Gastrocnemius medialis (tissue), 4 donors: ENCODE measurements around the gene FAM131C. TPM values are rescaled to one million over a fixed set of nuclear protein-coding genes. Genes with fewer than 3 reads are reported as not detected.
"Not testable (repeated sequence)": the region's sequence is repeated elsewhere in the genome, so short reads cannot be mapped to it uniquely, and the experiment has no call there.

ENCODE experiments used
- ATAC-seq, 2 donors: fragments of 150-250 bp; one replicate each; pipeline ENCODE4 v1.9.1; 2016
- DNase-seq, 2 donors: peaks; one replicate each; pipeline ENCODE4 v3.0.0-alpha.2; 2019
- H3K27ac ChIP-seq, 4 donors: fragments of 200-600 bp; sonication (generic); 1 replicate in 1 of 4; 2 replicates in 3 of 4; pipeline ENCODE4 v1.5.1; 2016 to 2018; ENCODE audit warnings: mild to moderate bottlenecking in 2 of 4, moderate library complexity in 1 of 4
- H3K27me3 ChIP-seq, 3 donors: fragments of 200-600 bp; sonication (generic) in 2 of 3; 1 replicate in 1 of 3; 2 replicates in 2 of 3; pipeline versions ENCODE4 v1.5.1 to v1.6.0; 2016 to 2019; ENCODE audit warnings: mild to moderate bottlenecking in 1 of 3, moderate library complexity in 1 of 3
- H3K36me3 ChIP-seq, 2 donors: fragments of 200-600 bp; sonication (generic) in 1 of 2; one replicate each; pipeline ENCODE4 v1.5.1; 2017 to 2018
- H3K4me1 ChIP-seq, 2 donors: fragments of 200-600 bp; sonication (generic) in 1 of 2; one replicate each; pipeline ENCODE4 v1.5.1; 2016 to 2017; ENCODE audit warnings: mild to moderate bottlenecking in 2 of 2
- H3K4me3 ChIP-seq, 4 donors: fragments of 200-600 bp; sonication (generic) in 3 of 4; 1 replicate in 1 of 4; 2 replicates in 3 of 4; pipeline ENCODE4 v1.5.1; 2016 to 2019; ENCODE audit warnings: mild to moderate bottlenecking in 2 of 4
- H3K9me3 ChIP-seq, 3 donors: fragments of 200-600 bp; sonication (generic) in 2 of 3; 1 replicate in 1 of 3; 2 replicates in 2 of 3; pipeline ENCODE4 v1.5.1; 2016 to 2019
- CTCF ChIP-seq, 5 experiments: fragments of 450-650 bp in 3 of 5; fragments of 200-600 bp in 2 of 5; sonication (generic) in 2 of 5; IDR thresholded peaks in 4 of 5; conservative IDR thresholded peaks in 1 of 5; 1 replicate in 4 of 5; 2 replicates in 1 of 5; pipeline ENCODE4 v1.5.1; 2016 to 2019; ENCODE audit warnings: antibody characterized with exemption in 5 of 5, mild to moderate bottlenecking in 3 of 5, moderate library complexity in 3 of 5
- POLR2A ChIP-seq, 2 donors: fragments of 450-650 bp; IDR thresholded peaks; one replicate each; pipeline ENCODE4 v1.6.1; 2017; ENCODE audit warnings: antibody characterized with exemption in 2 of 2, mild to moderate bottlenecking in 2 of 2, moderate library complexity in 2 of 2
- in situ Hi-C, 4 donors: fragments of 200-750 bp; cut with MboI; loops; one replicate each; pipeline versions ENCODE4 v1.15.0 to v1.8.0; 2017; ENCODE audit warnings: low sequenced_read_pairs in 4 of 4
- intact Hi-C: fragments of 100-400 bp; cut with DNase I; formaldehyde crosslinking; loops from one replicate; pipeline ENCODE4 v1.15.1; 2023; ENCODE audit warnings: low total_unique reads
- total RNA-seq, 4 donors: library from RNA; depleted of rRNA; stranded (reverse); fragments of >200 nt; gene quantifications; one replicate each; pipeline versions ENCODE4 v1.1.0 to v1.2.3, GENCODE V29; 2016

The FAM131C gene
- total RNA-seq, 4 donors from 2014 or later, result not detected

- Histone ChIP-seq H3K4me1 (no peaks in the 10 kb centered on the region), H3K36me3 (no peaks in the 10 kb centered on the region), H3K4me3 (no peak overlapping the region), H3K27ac (no peak overlapping the region), H3K27me3 (no peaks in the 10 kb centered on the region), H3K9me3 (no peaks in the 10 kb centered on the region)
- TF ChIP-seq POLR2A (IDR thresholded peaks at IDR 0.05) (no peak), CTCF (IDR thresholded peaks at IDR 0.05 in 4 of 5, conservative IDR thresholded peaks at IDR 0.05 in 1 of 5) (no peak)
- DNase-seq, result no peak
- in situ Hi-C loops, result loop anchor here in 1 of 4 donors (25.0 kb wide), 1 partner anchor 249 kb away; the partner anchor contains the start of gene UQCRHL
- ATAC-seq, result no peak
- intact Hi-C loops, result no loop called here
Observed at GRCh38 chr1:16061266-16061665, 12.2 kb downstream of the FAM131C start.

- intact Hi-C loops, result loop anchor here (1.0 kb wide), 2 partner anchors 8 to 21 kb away; no protein-coding TSS in a partner anchor
- not testable (repeated sequence) for H3K4me1 ChIP-seq, H3K9me3 ChIP-seq, H3K36me3 ChIP-seq, ATAC-seq, H3K27me3 ChIP-seq, H3K4me3 ChIP-seq, DNase-seq, H3K27ac ChIP-seq
- in situ Hi-C loops, result loop anchor here in 3 of 4 donors (10.0 to 25.0 kb wide), 2 partner anchors 54 to 246 kb away; partner anchors contain the start of genes SRARP (in 2 of the 3) and UQCRHL (in 1 of the 3)
Observed at GRCh38 chr1:16058394-16059120, 14.9 kb downstream of the FAM131C start.

- in situ Hi-C loops, result loop anchor here in 3 of 4 donors (10.0 to 25.0 kb wide), 2 partner anchors 53 to 245 kb away; partner anchors contain the start of genes SRARP (in 2 of the 3) and UQCRHL (in 1 of the 3)
- H3K27ac ChIP-seq, H3K4me3 ChIP-seq, ATAC-seq, DNase-seq, H3K27me3 ChIP-seq, H3K9me3 ChIP-seq, intact Hi-C loops, H3K36me3 ChIP-seq, H3K4me1 ChIP-seq: not testable (repeated sequence)
Observed at GRCh38 chr1:16057314-16057915, 16.0 kb downstream of the FAM131C start.

GRCh38 chr1:16056521-16056912, 16.9 kb downstream of the FAM131C start:
- H3K4me1 ChIP-seq, H3K27me3 ChIP-seq, ATAC-seq, DNase-seq, H3K36me3 ChIP-seq, H3K9me3 ChIP-seq, H3K27ac ChIP-seq, H3K4me3 ChIP-seq: not testable (repeated sequence)
- in situ Hi-C loops (loop anchor here in 3 of 4 donors (10.0 to 25.0 kb wide), 2 partner anchors 52 to 244 kb away; partner anchors contain the start of genes SRARP (in 2 of the 3) and UQCRHL (in 1 of the 3)), intact Hi-C loops (loop anchor here (1.0 kb wide), 2 partner anchors 47 to 264 kb away; no protein-coding TSS in a partner anchor)

GRCh38 chr1:16055613-16056520, 17.6 kb downstream of the FAM131C start:
- no peaks in the 10 kb centered on the region for H3K36me3 ChIP-seq
- DNase-seq (peak; percentile 61 to 81), ATAC-seq (peak; percentile 80 to 91)
- no peaks in the 10 kb centered on the region for H3K9me3 ChIP-seq
- in situ Hi-C loops, result loop anchor here in 3 of 4 donors (10.0 to 25.0 kb wide), 2 partner anchors 51 to 244 kb away; partner anchors contain the start of genes SRARP (in 2 of the 3) and UQCRHL (in 1 of the 3)
- H3K4me1 ChIP-seq, result no peaks in the 10 kb centered on the region
- H3K27ac ChIP-seq, result no peak overlapping the region
- TF ChIP-seq CTCF (IDR thresholded peaks at IDR 0.05 in 4 of 5, conservative IDR thresholded peaks at IDR 0.05 in 1 of 5) (peak; percentile 80 to 99 (median 97)), POLR2A (IDR thresholded peaks at IDR 0.05) (no peak)
- intact Hi-C loops, result loop anchor here (1.0 kb wide), 2 partner anchors 47 to 264 kb away; no protein-coding TSS in a partner anchor
- H3K4me3 ChIP-seq, result no peak overlapping the region
- H3K27me3 ChIP-seq, result no peaks in the 10 kb centered on the region
